Immature natural killer cell (primary cell): ENCODE measurements around the gene MAP4K3. TPM values are rescaled to one million over a fixed set of nuclear protein-coding genes. Genes with fewer than 3 reads are reported as not detected.
A peak's percentile ranks its signal among the peaks of the same experiment; 100 is the strongest.
"Not testable (repeated sequence)": the region's sequence is repeated elsewhere in the genome, so short reads cannot be mapped to it uniquely, and the experiment has no call there.

Experiments
- DNase-seq, 3 donors: peaks; one replicate each; pipeline ENCODE4 v3.0.0; 2022; ENCODE audit warnings: mixed read lengths in 1 of 3
- H3K27ac Mint-ChIP-seq, 6 donors: one replicate each; pipeline ENCODE4 v1.8.0; 2020; ENCODE audit warnings: mixed read lengths in 6 of 6, mild to moderate bottlenecking in 5 of 6, inconsistent platforms in 4 of 6, moderate library complexity in 3 of 6
- H3K27me3 Mint-ChIP-seq, 3 donors: one replicate each; pipeline ENCODE4 v1.8.0; 2020 to 2021; ENCODE audit warnings: low read depth in 3 of 3, mild to moderate bottlenecking in 3 of 3, mixed read lengths in 3 of 3, moderate library complexity in 3 of 3, inconsistent platforms in 1 of 3
- H3K36me3 Mint-ChIP-seq, 3 donors: one replicate each; pipeline ENCODE4 v1.8.0; 2020; ENCODE audit warnings: mixed read lengths in 3 of 3, inconsistent platforms in 2 of 3, mild to moderate bottlenecking in 2 of 3
- H3K4me1 Mint-ChIP-seq, 2 donors: one replicate each; pipeline ENCODE4 v1.8.0; 2020; ENCODE audit warnings: inconsistent platforms in 2 of 2, mild to moderate bottlenecking in 2 of 2, mixed read lengths in 2 of 2, moderate library complexity in 1 of 2
- H3K4me3 Mint-ChIP-seq, 5 donors: one replicate each; pipeline ENCODE4 v1.8.0; 2020; ENCODE audit warnings: mild to moderate bottlenecking in 5 of 5, mixed read lengths in 5 of 5, inconsistent platforms in 3 of 5, moderate library complexity in 3 of 5
- H3K9me3 Mint-ChIP-seq, 6 donors: one replicate each; pipeline ENCODE4 v1.8.0; 2020; ENCODE audit warnings: mild to moderate bottlenecking in 6 of 6, mixed read lengths in 6 of 6, inconsistent platforms in 4 of 6, moderate library complexity in 3 of 6
- polyA plus RNA-seq, 3 donors: library from polyadenylated mRNA; unstranded; fragments of 300-500 nt; fragmentation: Illumina TruSeq; gene quantifications; one replicate each; pipeline ENCODE4 v1.2.3, GENCODE V29; 2021

Gene MAP4K3
- polyA plus RNA-seq, 3 donors from 2014 or later = 1.5 to 3.9 (median 2.8) TPM

DNA sequence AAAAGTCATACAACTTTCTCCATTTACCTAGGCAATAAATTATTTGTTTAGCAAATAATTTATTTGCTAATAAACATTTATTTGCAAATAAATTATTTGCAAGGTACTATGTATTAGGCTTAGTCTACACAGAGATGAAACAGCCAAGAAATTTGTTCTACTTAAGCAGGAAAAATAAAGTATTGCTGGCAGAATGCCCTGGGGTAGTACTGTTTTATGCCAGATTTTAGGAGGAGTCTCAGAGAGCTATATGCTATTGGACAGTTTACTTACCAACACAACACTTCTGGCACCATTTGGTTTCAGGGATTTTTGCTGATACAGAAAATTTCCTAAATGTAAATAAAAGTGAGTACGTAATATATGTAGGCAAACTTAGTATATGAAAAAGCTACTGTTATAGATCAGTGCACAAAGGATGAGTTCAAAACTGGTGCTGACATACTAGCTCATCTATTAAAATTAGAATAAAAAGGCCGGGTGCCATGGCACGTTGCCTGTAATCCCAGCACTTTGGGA lies 170.1 kb downstream of the MAP4K3 start:
- Mint-ChIP-seq H3K27me3 (no peaks in the 10 kb centered on the region), H3K36me3 (peaks cover 5 to 19% (median 11%) of the 10 kb centered on the region in 3 donors), H3K27ac (peak overlapping the region in 3 of 6 donors; percentile 18 to 60 (median 35)), H3K9me3 (no peaks in the 10 kb centered on the region), H3K4me1 (peaks cover 13 to 32% of the 10 kb centered on the region in 2 donors), H3K4me3 (no peak overlapping the region)
- DNase-seq = no peak

DNA sequence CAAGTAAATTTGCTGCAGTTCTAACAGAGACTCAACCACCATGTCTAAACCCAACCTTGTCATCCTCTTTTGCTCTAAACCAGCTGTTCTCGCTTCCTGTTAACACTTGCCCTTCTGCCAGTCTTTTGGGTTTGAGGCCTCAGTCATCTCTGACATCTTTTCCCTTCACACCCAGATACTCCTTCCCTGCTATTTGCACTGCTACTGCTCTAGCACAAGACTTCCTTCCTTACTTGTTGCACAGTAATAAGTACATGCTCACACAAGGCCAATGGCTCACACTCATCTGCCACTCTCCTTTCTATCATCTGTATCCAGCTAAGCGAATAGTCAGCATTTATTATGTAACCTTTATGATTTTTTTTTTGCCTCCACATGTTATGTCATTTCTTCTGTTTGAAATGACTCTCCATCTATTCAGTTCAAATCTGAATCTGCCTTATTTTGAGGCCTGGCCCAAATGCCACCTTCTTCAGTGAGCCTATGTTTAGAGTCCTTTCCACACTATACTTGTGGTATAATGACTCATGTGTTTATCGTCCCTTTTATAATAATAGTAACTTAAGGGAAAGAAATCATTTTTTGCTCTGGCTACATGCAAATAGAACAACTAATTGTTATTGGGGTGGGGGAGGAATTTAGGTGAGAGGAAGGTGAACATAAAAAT lies 170.8 kb downstream of the MAP4K3 start:
- Mint-ChIP-seq H3K4me3 (peak overlapping the region in 4 of 5 donors; percentile 3 to 42 (median 18)), H3K9me3 (no peaks in the 10 kb centered on the region), H3K27ac (peak overlapping the region; percentile 35 to 90 (median 70)), H3K36me3 (peaks cover 5 to 20% (median 12%) of the 10 kb centered on the region in 3 donors), H3K27me3 (no peaks in the 10 kb centered on the region), H3K4me1 (peaks cover 13 to 32% of the 10 kb centered on the region in 2 donors)
- no peak for DNase-seq

- peaks cover 13 to 32% of the 10 kb centered on the region in 2 donors for H3K4me1 Mint-ChIP-seq
- peak overlapping the region; percentile 12 to 83 (median 61) for H3K27ac Mint-ChIP-seq
- H3K27me3 Mint-ChIP-seq = no peaks in the 10 kb centered on the region
- no peaks in the 10 kb centered on the region for H3K9me3 Mint-ChIP-seq
- H3K36me3 Mint-ChIP-seq = peaks cover 8 to 22% (median 12%) of the 10 kb centered on the region in 3 donors
- peak overlapping the region in 3 of 5 donors; percentile 21 to 47 (median 41) for H3K4me3 Mint-ChIP-seq
- DNase-seq = no peak
Measured at GRCh38 chr2:39265315-39265714, 171.8 kb downstream of the MAP4K3 start.

GRCh38 chr2:39264733-39265132 lies 172.4 kb downstream of the MAP4K3 start:
- no peaks in the 10 kb centered on the region for H3K9me3 Mint-ChIP-seq
- peaks cover 13 to 32% of the 10 kb centered on the region in 2 donors for H3K4me1 Mint-ChIP-seq
- H3K27me3 Mint-ChIP-seq = no peaks in the 10 kb centered on the region
- peak overlapping the region in 1 of 5 donors; percentile 1 for H3K4me3 Mint-ChIP-seq
- peaks cover 11 to 20% (median 12%) of the 10 kb centered on the region in 3 donors for H3K36me3 Mint-ChIP-seq
- H3K27ac Mint-ChIP-seq = peak overlapping the region in 5 of 6 donors; percentile 35 to 83 (median 60)
- DNase-seq = no peak

DNA sequence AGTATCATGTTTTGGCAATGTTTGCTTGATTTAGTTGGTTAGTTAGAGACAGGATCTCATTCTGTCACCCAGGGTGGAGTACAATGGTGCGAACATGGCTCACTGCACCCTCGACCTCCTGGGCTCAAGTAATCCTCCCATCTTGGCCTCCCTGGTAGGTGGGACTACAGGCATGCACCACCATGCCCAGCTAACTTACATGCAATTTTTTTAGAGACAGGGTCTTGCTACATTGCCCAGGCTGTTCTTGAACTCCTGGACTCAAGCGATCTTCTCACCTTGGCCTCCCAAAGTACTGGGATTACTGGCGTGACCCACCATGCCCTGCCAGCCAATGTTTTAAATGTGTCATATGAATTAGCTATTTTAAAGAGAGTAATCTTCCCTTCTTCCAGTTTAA lies 177.0 kb downstream of the MAP4K3 start:
- H3K9me3 Mint-ChIP-seq = no peaks in the 10 kb centered on the region
- no peak overlapping the region for H3K4me3 Mint-ChIP-seq
- no peak overlapping the region for H3K27ac Mint-ChIP-seq
- no peaks in the 10 kb centered on the region for H3K27me3 Mint-ChIP-seq
- H3K4me1 Mint-ChIP-seq = peaks cover 4 to 15% of the 10 kb centered on the region in 2 donors
- peaks cover 18 to 34% (median 23%) of the 10 kb centered on the region in 3 donors for H3K36me3 Mint-ChIP-seq
- no peak for DNase-seq

GRCh38 chr2:39256040-39256439 lies 181.0 kb downstream of the MAP4K3 start:
- H3K36me3 Mint-ChIP-seq = peaks cover 22 to 49% (median 26%) of the 10 kb centered on the region in 3 donors
- DNase-seq = no peak
- H3K9me3 Mint-ChIP-seq = no peaks in the 10 kb centered on the region
- no peaks in the 10 kb centered on the region for H3K27me3 Mint-ChIP-seq
- H3K27ac Mint-ChIP-seq = no peak overlapping the region
- no peaks in the 10 kb centered on the region for H3K4me1 Mint-ChIP-seq
- no peak overlapping the region for H3K4me3 Mint-ChIP-seq

DNA sequence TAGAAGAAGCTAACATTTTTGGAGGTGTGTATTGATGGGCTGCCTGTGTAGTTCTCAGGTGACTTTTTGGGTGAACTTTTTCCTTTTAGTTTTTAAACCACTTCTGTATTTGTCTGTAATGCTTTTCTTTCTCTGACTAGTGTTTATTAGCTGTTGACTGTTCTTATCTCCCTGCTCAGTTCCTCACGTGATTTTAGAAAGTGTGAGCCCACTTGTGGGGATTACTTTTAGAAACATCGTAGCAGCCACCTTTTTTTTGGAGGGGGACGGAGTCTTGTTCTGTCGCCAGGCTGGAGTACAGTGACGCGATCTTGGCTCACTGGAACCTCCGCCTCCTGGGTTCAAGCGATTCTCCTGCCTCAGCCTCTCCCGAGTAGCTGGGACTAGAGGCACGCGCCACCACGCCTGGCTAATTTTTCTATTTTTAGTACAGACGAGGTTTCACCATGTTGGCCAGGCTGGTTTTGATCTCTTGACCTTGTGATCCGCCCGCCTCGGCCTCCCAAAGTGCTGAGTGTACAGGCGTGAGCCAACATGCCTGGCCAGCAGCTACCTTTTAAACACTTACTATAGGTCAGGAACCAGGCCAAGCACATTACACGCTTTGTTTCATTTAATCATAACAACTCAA lies 184.1 kb downstream of the MAP4K3 start:
- no peak for DNase-seq
- peak overlapping the region in 1 of 6 donors; percentile 5 for H3K27ac Mint-ChIP-seq
- H3K4me1 Mint-ChIP-seq = no peaks in the 10 kb centered on the region
- H3K4me3 Mint-ChIP-seq = no peak overlapping the region
- peaks cover 26 to 44% (median 27%) of the 10 kb centered on the region in 3 donors for H3K36me3 Mint-ChIP-seq
- no peaks in the 10 kb centered on the region for H3K9me3 Mint-ChIP-seq
- H3K27me3 Mint-ChIP-seq = no peaks in the 10 kb centered on the region

DNA sequence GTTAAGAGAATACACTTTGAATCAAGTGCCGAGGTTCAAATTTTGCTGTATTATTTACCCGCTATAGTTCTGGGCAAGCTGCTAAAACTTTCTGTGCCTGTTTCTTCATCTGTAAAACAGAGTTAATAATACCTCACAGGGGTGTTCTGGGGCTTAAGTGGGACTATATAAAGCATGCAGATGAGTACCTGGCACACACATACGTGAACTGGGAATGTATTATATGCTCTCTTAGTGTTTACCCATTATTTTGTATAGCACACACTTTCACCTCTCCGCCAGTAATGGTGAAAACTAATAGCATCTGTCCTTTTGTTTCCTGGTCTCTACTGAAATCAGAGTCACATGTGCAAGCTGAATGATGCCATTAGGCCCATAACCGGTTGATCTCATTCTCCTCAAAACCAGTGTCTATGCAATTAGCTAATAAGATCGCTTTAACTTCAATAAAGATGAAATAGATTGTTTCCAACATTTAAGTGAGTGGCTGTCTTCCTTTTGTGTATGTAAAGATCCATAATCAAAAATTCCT lies 189.5 kb downstream of the MAP4K3 start:
- Mint-ChIP-seq H3K4me3 (no peak overlapping the region), H3K27ac (no peak overlapping the region), H3K36me3 (peaks cover 15 to 18% (median 16%) of the 10 kb centered on the region in 3 donors), H3K27me3 (peaks cover 0 to 7% (median 3%) of the 10 kb centered on the region in 3 donors), H3K9me3 (no peaks in the 10 kb centered on the region), H3K4me1 (peaks cover 12% of the 10 kb centered on the region in 2 donors)
- DNase-seq = no peak

DNA sequence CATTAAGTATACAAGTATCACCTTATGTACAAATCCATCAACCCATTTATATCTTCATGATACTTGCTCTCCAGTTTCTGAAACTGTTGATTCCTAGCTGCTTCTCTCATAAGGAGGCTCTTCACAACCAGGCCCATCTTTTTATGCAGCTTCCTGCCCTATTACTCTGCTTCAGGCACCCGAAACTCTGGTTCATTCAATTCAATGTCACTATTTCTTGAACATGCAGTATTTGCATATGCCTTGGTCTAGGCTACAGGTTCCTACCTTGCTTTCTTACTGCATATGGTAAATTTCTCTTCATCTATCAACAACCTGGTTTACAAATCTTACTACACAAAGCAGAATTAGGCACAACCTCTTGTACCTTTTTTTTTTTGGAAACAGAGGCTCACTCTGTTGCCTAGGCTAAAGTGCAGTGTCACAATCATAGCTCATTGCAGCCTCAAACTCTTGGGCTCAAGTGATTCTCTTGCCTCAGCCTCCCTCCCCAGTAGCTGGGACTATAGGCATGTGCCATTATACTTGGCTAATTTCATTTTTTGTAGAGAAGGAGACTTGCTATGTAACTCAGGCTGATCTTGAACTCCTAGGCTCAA lies 190.6 kb downstream of the MAP4K3 start:
- Mint-ChIP-seq H3K4me1 (peaks cover 12% of the 10 kb centered on the region in 2 donors), H3K27ac (peak overlapping the region in 1 of 6 donors; percentile 13), H3K27me3 (peaks cover 0 to 7% (median 3%) of the 10 kb centered on the region in 3 donors), H3K9me3 (no peaks in the 10 kb centered on the region), H3K36me3 (peaks cover 11 to 13% (median 11%) of the 10 kb centered on the region in 3 donors), H3K4me3 (peak overlapping the region in 2 of 5 donors; percentile 9 to 58)
- no peak for DNase-seq

- peak; percentile 19 to 58 (median 29) for DNase-seq
- H3K27me3 Mint-ChIP-seq, H3K36me3 Mint-ChIP-seq, H3K9me3 Mint-ChIP-seq: not testable (repeated sequence)
- H3K27ac Mint-ChIP-seq = peak overlapping the region; percentile 51 to 89 (median 71)
- H3K4me1 Mint-ChIP-seq = peaks cover 12% of the 10 kb centered on the region in 2 donors
- H3K4me3 Mint-ChIP-seq = peak overlapping the region; percentile 78 to 96 (median 92)
Measured at GRCh38 chr2:39244963-39245625, 192.0 kb downstream of the MAP4K3 start.

- H3K27me3 Mint-ChIP-seq, DNase-seq, H3K9me3 Mint-ChIP-seq, H3K36me3 Mint-ChIP-seq: not testable (repeated sequence)
- Mint-ChIP-seq H3K27ac (peak overlapping the region in 5 of 6 donors; percentile 24 to 89 (median 71)), H3K4me3 (peak overlapping the region; percentile 78 to 96 (median 92)), H3K4me1 (peaks cover 12% of the 10 kb centered on the region in 2 donors)
Measured at GRCh38 chr2:39244241-39244862, 192.7 kb downstream of the MAP4K3 start.

DNA sequence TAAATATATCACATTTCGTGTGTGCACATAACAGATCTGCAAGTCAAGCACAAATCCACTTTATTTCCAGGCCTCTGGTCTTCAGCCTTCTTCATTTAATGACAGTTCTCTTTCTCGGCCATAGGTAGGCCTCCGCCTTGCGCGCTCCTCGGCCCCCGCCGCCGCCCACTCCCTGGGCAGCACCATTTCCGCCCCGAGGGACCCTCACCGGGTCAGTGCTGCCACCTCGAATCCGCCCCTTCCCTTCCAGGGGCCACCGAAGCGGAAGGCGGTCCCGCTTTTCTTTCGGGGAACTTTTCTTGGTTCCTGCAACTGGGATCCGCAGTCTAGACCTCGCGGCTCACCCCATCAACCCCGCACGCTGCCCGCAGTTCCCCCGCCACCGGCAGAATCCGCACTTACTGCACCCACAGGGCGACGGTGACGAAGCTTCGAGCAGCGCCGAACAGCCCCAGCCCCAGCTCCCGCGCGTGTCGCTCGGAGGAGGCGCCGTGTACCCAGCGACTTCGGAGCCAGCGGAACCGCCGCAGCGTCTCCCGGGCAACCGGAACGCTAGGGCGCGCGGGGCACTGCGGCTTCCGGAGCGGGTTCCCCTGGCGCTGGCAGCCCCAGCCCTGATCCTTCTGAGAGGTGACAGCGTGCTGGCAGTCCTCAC lies 193.5 kb downstream of the MAP4K3 start, which contains the start of gene CDKL4:
Gene CDKL4 (minus strand): TSS at position 502 of the 655 bp plus-strand sequence.
- H3K4me1 Mint-ChIP-seq = peaks cover 12% of the 10 kb centered on the region in 2 donors
- H3K9me3 Mint-ChIP-seq = no peaks in the 10 kb centered on the region
- peak within 1 kb of the TSS; percentile 24 to 89 (median 67) for H3K27ac Mint-ChIP-seq
- peak within 1 kb of the TSS; percentile 78 to 96 (median 92) for H3K4me3 Mint-ChIP-seq
- H3K27me3 Mint-ChIP-seq = peaks cover 2 to 7% (median 3%) of the 10 kb centered on the region in 3 donors
- peaks cover 0 to 1% (median 1%) of the 10 kb centered on the region in 3 donors for H3K36me3 Mint-ChIP-seq
- DNase-seq = peak; percentile 12 to 51 (median 15)
